Measurements from ENCODE around the gene KRT73. TPM values are rescaled to one million over a fixed set of nuclear protein-coding genes. Genes with fewer than 3 reads are reported as not detected.
A peak's percentile ranks its signal among the peaks of the same experiment; 100 is the strongest.

The KRT73 gene
- total and polyA plus RNA-seq, 9 of the 15 experiments (the other 6 are each of a cell fraction or from before 2014, with no cell fraction given) = 0.09 to 0.18 (median 0.13) TPM; not detected in 5

DNA sequence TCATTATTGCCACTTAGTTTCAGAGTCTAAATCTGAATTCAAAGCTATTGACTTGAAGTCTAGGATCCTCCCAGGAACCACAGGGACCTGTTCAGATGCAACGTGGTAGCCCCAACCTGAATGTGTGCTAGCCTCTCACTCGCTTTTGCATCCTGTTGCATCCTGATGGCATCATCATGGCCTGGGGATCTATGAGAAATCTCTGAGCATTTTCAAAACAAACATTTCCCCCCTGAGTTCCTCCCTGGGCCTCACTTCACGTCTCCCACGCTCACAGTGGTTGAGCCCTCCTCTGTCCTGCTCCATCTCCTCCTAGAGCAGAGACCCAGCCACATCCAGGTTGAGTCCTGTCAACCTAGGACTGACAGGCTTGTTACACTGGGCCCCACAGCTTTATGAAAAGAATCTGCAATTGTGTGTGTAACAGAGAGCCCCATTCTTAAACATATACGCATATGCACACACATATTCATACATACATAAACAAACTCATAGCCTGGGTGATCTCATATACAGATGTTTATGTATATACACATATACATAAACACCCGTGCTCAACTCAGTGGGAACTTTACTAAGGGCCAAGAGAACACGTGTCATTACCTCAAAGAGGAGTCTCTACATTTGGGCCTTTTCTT lies 11.7 kb downstream of the KRT73 start (continued):
- TF ChIP-seq, protein P1, sequence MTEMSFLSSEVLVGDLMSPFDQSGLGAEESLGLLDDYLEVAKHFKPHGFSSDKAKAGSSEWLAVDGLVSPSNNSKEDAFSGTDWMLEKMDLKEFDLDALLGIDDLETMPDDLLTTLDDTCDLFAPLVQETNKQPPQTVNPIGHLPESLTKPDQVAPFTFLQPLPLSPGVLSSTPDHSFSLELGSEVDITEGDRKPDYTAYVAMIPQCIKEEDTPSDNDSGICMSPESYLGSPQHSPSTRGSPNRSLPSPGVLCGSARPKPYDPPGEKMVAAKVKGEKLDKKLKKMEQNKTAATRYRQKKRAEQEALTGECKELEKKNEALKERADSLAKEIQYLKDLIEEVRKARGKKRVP (CRISPR knock-in tag; IDR thresholded peaks at IDR 0.05) = peak; percentile 82
- TF ChIP-seq CBX3 (IDR thresholded peaks at IDR 0.05; ENCODE audit: borderline replicate concordance in 1 of 2, low read length in 2 of 2) (no peak), HSF4 (CRISPR knock-in tag; IDR thresholded peaks at IDR 0.05; ENCODE audit: borderline replicate concordance) (no peak), ZNF766 (CRISPR knock-in tag; conservative IDR thresholded peaks at IDR 0.05) (no peak), ZNF589 (CRISPR knock-in tag; IDR thresholded peaks at IDR 0.05; ENCODE audit: low read depth) (peak; percentile 86), TRIM28 (IDR thresholded peaks at IDR 0.05) (no peak), MCM2 (IDR thresholded peaks at IDR 0.05; ENCODE audit: low read depth) (no peak), RFX1 (IDR thresholded peaks at IDR 0.05) (no peak), ZNF24 (IDR thresholded peaks at IDR 0.05) (0 out of 2 replicates have a peak, but pooled peaks have one; percentile 6), GABPB2 (CRISPR knock-in tag; conservative IDR thresholded peaks at IDR 0.05) (no peak), RAD21 (CRISPR knock-in tag; conservative IDR thresholded peaks at IDR 0.05 in 1 of 2, IDR thresholded peaks at IDR 0.05 in 1 of 2) (0 out of 4 replicates have a peak, but pooled peaks of 1 of the 2 experiments have one; percentile 10), CSDE1 (IDR thresholded peaks at IDR 0.05) (no peak), BCOR (IDR thresholded peaks at IDR 0.05) (no peak)
- TF ChIP-seq, protein P2, sequence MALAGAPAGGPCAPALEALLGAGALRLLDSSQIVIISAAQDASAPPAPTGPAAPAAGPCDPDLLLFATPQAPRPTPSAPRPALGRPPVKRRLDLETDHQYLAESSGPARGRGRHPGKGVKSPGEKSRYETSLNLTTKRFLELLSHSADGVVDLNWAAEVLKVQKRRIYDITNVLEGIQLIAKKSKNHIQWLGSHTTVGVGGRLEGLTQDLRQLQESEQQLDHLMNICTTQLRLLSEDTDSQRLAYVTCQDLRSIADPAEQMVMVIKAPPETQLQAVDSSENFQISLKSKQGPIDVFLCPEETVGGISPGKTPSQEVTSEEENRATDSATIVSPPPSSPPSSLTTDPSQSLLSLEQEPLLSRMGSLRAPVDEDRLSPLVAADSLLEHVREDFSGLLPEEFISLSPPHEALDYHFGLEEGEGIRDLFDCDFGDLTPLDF (CRISPR knock-in tag; IDR thresholded peaks at IDR 0.05) = no peak
- TF ChIP-seq, protein P3, sequence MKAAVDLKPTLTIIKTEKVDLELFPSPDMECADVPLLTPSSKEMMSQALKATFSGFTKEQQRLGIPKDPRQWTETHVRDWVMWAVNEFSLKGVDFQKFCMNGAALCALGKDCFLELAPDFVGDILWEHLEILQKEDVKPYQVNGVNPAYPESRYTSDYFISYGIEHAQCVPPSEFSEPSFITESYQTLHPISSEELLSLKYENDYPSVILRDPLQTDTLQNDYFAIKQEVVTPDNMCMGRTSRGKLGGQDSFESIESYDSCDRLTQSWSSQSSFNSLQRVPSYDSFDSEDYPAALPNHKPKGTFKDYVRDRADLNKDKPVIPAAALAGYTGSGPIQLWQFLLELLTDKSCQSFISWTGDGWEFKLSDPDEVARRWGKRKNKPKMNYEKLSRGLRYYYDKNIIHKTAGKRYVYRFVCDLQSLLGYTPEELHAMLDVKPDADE (conservative IDR thresholded peaks at IDR 0.05; ENCODE audit: control insufficient read depth, low read depth, low read length) = no peak
- TF ChIP-seq, protein P4, sequence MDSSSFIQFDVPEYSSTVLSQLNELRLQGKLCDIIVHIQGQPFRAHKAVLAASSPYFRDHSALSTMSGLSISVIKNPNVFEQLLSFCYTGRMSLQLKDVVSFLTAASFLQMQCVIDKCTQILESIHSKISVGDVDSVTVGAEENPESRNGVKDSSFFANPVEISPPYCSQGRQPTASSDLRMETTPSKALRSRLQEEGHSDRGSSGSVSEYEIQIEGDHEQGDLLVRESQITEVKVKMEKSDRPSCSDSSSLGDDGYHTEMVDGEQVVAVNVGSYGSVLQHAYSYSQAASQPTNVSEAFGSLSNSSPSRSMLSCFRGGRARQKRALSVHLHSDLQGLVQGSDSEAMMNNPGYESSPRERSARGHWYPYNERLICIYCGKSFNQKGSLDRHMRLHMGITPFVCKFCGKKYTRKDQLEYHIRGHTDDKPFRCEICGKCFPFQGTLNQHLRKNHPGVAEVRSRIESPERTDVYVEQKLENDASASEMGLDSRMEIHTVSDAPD (CRISPR knock-in tag; IDR thresholded peaks at IDR 0.05) = no peak
- TF ChIP-seq, protein P5, sequence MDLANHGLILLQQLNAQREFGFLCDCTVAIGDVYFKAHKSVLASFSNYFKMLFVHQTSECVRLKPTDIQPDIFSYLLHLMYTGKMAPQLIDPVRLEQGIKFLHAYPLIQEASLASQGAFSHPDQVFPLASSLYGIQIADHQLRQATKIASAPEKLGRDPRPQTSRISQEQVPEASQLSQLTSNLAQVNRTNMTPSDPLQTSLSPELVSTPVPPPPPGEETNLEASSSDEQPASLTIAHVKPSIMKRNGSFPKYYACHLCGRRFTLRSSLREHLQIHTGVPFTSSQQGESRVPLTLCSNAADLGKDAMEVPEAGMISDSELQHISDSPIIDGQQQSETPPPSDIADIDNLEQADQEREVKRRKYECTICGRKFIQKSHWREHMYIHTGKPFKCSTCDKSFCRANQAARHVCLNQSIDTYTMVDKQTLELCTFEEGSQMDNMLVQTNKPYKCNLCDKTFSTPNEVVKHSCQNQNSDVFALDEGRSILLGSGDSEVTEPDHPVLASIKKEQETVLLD (IDR thresholded peaks at IDR 0.05) = no peak
- TF ChIP-seq, protein P6, sequence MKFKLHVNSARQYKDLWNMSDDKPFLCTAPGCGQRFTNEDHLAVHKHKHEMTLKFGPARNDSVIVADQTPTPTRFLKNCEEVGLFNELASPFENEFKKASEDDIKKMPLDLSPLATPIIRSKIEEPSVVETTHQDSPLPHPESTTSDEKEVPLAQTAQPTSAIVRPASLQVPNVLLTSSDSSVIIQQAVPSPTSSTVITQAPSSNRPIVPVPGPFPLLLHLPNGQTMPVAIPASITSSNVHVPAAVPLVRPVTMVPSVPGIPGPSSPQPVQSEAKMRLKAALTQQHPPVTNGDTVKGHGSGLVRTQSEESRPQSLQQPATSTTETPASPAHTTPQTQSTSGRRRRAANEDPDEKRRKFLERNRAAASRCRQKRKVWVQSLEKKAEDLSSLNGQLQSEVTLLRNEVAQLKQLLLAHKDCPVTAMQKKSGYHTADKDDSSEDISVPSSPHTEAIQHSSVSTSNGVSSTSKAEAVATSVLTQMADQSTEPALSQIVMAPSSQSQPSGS (CRISPR knock-in tag; IDR thresholded peaks at IDR 0.05) = no peak
